ENCODE data around the gene SLC26A9.

SLC26A9 gene

DNA sequence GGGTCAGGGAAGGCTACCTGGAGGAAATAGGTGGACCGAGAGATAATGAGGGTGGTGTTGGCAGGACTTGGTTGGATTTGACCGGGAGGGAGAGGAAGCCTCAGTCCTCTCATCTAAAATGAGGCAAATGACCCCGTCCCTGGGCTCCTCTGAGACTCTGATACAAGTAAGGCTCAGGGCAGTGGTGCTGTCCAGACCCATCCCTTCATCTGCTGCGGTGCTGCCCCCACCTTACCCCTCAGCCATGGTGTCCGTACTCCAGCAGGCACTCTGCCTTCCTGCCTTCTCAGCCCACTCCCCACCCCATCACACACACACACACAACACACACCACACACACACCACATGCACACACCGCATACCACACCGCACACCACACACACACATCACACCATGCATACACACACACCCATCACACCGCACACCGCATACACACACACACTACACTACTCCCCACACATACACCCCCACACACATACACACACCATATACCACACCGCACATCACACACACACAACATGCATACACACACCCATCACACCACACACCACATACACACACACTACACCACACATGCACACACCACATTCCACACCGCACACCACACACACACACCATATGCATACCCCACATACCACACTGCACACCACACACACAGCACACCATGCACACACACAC is 29.4 kb upstream of the SLC26A9 start:
- DNase-seq (ENCODE audit: low spot score), result no peak

DNA sequence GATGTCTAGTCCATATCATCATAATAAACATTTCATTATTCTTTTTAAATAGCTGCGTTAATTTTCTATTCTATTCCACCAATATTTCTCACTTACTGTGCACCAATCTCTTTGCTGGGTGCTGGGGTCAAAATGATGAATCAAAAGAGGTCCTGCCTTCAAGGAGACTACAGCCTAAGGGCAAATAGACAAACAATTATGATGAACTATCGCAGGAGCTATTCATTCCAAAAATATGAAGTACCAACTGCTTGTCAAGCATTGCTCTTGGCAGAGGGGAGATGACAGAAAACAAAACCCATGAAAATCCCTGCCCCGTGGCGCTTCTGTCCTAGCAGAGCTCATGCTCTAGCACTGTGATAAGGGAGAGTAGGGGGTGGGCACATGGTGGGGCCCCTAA is 28.8 kb upstream of the SLC26A9 start:
- no peak for DNase-seq (ENCODE audit: low spot score)

DNA sequence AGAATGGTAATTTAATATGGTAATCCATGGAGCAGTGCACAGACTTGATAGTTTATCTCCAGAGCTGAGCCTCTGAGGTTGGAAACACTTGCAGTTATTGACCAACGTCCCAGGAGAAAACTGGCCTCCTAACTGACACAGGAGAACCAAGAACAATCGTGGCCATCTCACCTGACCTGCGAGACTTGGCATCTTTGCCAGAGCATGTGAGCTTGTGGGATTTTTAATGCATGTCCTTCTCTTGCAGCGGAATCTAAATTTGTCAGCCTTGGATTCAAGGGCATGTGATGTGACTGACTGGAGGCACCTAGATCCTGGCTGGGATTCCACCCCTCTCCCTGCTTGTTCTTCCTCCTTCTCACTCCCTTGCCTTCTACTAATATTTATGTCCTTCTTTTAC is 27.8 kb upstream of the SLC26A9 start:
- no peak for DNase-seq (ENCODE audit: low spot score)

DNA sequence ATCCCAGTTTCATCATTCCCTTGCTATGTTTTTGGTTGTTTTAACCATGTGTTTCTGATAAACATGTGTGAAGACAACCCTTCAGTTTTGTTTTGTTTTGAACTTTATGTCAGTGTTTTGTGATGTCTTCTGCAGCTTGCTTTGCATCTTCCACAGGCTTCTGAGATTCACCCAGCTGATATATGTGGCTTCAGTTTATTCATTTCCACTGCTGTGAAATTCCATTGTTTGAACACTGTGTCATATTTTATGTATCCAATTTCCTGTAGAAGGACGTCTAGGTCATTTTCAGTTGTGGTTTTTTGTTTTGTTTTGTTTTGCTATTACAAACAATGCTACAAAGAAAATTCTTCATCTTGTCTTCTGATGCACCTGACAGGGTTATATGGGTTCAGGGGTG is 27.2 kb upstream of the SLC26A9 start:
- DNase-seq (ENCODE audit: low spot score), result no peak

DNA sequence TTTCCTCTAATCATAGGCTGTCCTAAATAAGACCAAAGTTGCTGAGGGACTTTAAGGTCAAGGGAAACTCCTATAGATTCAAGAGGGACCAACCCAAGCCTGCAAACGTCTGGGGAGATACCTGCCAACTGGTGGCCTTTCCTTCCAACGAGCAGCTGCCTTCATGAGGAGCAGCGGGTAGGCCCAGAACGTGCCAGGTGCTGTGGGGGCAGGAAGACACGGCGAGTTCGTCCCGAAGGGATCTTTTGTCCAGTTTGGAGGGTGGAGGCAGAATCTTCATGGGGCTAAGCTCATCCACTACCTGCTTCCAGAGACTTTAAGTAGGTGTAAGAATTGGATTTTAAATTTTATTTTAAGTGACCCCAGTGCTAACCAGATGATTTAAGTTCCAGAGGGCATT is 26.0 kb upstream of the SLC26A9 start:
- DNase-seq (ENCODE audit: low spot score), result no peak

DNA sequence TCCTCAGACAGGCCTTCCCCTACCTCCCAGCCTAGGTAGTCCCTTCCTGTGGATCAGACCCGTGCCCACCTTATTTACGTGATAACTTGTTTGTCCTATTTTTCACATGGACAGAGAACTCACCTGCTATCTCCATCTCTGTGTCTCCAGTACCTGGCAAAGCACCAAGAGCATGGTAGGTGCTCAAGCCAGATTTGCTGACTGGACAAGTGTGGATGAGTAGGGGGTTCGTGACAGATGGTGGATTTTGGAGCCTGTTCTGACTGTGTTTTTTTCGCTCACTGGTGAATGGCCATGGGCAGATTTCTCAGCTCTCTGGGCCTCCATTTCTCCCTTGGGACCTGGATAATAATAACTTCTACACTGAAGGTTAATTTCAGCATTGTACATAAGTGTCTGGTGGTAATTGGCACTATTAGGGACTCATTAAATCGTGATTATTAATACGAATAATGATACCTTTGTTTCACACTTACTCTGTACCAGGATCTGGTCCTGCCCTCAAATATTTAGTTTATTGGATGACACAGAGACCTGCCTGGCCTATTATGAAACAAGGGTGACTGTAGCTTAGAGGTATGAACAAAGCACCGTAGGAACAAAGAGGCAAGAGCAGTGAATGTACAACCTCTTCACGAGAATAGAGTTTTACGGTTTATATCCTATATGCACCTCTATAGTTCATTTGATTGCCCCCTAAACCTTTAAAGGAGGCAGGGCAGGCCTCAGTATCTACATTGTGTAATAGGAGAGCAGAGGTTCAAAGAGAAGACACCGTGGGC is 24.5 kb upstream of the SLC26A9 start:
- DNase-seq (ENCODE audit: low spot score), result no peak

DNA sequence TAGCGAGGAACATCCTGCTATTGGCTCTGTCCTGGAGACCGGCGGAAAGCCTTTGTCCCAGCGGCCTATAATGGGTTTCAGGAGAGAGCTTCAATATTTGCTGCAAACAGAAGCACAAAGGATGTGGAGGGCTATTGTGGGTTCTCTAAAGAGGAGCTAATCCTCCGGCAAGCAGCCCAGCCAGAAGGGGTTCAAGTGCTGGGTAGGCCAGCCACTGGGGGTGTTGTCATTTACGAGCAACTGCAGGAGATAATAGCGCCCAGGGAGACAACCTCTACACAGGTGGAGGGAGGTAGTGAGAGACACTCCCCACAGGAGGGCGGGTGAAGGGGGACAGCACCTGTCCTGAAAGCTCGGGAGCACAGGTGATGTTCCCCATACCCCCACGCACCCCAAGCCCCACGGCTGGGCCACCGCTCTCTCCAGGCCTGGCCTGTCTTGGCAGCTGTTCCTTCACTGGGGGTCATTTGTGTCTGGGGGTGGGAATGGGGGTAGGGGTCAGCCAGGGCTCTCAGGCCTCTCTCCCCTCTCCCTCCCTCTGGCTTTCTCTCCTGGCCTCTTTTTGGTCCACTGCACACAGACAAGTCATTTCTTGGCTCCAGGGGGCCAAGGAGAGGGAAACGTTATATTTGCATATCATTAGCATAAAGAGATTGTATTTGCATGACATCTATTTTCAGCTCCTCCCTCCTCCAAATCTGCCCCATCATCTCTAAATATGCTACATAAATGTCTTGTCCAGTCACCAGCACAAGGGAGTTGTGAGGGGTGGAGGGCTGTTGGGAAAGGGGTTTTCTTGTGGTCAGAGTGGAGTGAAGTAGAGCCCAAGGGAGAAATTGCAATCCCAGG is 22.0 kb upstream of the SLC26A9 start:
- no peak for DNase-seq (ENCODE audit: low spot score)

DNA sequence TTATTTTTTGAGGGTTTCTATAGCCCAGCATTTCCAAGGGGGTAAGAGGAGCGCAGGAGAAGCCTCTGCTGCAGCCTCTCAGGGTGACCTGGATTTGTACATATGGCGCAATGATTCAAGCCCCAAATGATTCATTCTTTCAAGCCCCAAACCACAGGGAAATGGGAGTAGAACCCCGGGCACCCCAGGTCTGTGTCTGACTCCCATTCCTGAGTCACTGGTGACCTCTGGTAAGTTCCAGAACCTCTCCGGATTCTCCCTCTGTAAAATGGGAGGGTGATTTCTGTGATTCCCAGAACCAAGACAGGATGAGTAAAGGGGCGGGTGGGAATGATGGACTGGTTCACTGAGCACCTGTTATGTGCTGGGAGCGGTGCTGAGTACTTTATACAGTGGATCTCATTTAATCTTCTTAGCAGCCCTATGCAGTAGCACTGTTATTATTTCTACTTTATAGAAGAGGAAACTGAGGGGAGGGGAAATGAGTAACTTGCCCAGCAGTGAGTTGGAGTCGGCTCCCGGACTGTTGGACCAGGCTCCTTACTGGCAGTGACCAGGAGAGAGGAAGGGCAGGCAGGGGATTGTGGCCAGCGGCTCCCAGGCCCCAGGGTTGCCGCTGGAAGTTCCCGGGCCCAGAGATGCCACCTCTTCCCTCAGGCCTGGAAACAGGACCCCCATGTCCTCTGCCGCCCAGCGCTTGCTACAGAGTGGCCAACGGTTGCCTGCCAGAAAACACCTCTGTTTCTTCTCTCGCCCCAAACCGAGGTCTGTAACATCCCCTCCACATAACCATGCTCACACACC is 20.3 kb upstream of the SLC26A9 start:
- DNase-seq (ENCODE audit: low spot score), result no peak

DNA sequence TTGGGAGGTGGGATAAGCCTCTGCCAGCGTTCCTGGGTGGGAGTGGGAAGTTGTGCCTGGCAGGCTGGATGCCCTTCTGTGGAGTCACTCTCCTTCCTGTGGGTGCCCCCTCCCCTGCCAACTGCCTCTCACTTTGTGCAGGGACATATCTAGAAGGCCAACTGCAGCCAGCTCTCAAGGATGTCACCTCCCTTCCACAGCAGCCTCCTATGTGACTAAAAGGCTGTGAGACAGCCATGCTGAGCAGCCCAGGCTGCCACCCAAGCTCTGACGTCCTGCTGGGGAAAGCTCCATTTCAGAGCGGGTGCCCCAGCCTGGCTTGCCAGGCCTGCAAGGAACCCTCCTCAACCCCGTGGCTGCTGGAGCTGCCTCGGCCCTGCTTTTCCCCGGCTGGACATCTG is 19.6 kb upstream of the SLC26A9 start:
- DNase-seq (ENCODE audit: low spot score), result no peak

DNA sequence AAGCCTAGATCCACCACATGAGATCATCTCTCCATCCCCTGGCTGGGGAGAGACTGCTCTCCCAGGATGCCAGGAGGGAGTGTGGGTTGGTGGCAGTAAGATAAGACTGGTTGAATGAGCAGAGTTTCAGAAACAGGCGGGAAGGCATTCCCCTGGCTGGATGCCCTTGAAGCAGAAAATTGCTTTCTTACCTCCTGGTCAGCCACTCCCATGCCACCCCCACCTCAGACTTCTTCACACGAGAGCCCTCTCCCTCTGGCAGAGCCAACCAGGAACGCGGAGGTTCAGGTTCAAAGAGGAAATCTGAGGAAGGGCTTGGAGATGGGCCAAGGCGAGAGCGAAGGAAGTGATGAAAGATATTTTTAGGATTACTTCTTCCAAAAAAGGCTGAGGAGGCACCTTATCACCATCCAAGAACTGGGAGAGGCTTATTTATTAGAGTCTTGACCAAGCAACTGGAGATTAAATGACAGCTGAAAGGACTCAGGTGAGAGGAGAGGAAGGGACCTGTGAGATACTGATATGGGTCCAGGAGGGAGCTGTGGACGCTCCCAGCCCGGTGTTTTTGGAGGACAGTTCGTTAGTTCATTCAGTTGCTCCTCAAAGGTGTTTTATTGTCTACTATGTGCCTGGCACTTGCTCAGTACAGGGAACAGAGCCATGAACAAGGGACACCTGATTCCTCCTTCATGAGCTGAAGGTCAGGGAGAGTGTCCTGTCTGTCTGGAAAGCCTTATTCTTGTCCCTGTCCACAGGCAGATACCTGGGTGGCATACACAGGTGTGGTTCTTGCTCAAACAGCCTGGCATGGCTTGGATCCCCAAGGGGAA is 18.9 kb upstream of the SLC26A9 start:
- DNase-seq (ENCODE audit: low spot score), result no peak

DNA sequence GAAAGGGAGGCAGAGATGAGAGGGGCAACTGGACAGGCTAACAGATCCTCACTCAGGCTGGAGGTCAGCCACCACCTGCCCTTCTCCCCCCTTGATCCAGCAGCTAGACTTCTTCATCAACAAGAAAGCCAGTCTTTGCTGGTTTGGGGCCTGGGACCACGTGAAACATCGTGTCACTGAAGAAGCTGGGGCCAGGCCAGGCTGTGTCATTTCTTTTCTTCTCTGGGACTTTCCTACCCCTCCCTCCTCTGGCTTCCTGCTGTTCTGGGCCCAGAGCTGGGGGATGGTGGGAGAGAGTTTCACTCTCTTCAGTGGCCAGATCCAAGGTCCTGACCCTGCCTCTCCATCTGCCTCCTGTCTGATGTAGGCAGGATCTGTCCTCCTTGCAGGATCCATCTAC is 18.1 kb upstream of the SLC26A9 start:
- DNase-seq (ENCODE audit: low spot score), result no peak

DNA sequence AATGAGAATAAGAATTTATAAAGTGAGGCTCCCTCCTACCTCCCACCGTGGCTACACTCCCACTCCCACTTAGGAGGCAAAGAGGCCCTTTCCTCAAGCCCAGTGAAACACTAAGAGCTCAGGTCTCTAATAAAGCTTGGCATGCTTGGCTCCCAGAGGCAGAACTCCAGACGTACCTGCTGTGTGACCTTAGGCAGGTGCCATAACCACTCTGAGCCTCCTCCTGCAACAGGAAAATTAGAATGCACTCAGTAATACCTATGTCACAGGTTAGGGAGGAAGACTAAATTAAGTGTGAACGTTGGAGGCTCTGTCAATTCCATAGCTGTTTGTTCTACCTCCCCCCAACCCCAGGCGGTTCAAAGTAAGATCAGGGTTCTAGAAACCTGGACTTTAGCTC is 16.5 kb upstream of the SLC26A9 start:
- no peak for DNase-seq (ENCODE audit: low spot score)

DNA sequence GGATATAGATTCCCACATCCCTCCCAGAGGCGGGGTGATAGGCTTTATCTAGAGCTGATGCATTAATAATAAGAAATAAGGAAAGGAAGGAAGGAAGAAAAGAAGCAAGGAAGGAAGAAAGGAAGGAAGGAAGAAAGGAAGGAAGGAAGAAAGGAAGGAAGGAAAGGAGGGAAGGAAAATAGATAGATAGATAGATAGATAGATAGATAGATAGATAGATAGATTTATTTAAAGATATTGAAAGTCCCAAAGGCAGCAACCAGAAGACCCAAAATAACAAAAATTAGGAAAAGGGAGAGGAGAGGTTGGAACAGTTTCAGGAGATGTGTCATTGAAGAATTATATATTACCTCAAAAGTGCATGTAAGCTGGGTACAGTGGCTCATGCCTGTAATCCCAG is 12.2 kb upstream of the SLC26A9 start:
- DNase-seq (ENCODE audit: low spot score), result no peak

DNA sequence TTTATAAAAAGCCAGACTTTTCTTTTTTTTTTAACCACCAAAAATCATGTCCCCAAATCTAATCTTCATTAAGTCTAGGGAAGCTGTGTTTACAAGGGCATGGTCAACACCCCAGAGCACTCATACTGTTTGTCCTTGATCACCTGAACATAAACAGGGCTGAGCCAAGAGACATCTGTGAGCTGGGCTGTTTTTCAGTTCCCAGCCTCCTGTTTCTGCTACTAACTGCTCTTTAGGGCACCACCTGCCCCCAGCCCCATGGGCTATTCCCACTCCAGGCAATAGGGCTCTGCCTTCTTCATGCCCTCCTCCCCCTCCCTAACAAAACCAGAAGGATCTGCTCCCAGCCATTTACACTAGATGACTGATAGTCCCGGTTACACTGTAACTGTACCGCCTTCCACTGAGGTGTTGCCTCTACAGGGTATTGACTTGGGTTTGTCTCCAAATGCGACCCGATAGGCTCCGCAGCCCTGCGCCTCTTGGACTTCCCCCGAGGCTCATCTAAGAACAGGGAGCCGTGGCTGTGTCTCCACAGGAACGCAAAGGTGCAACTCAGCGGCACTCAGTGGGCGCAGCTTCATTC is 11.7 kb upstream of the SLC26A9 start:
- no peak for DNase-seq (ENCODE audit: low spot score)

DNA sequence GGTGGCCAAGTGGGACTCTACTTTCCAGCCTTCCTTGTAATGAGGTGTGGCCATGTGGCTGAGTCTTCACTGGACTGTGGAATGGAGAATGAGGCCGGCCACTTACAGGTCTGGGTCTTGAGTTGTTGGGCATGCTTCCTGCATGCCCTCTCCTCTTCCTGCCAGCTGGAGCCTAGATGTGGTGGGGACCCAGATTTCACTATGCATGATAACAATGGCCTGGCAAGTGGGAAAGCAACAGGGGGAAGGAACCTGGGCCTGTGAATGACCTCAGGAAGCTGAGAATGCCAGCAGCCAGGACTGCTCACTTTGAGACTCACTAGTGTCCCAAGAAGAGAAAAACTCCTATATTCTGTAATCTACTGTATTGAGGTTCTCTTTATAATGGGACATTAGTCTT is 8.5 kb upstream of the SLC26A9 start:
- DNase-seq (ENCODE audit: low spot score), result no peak

DNA sequence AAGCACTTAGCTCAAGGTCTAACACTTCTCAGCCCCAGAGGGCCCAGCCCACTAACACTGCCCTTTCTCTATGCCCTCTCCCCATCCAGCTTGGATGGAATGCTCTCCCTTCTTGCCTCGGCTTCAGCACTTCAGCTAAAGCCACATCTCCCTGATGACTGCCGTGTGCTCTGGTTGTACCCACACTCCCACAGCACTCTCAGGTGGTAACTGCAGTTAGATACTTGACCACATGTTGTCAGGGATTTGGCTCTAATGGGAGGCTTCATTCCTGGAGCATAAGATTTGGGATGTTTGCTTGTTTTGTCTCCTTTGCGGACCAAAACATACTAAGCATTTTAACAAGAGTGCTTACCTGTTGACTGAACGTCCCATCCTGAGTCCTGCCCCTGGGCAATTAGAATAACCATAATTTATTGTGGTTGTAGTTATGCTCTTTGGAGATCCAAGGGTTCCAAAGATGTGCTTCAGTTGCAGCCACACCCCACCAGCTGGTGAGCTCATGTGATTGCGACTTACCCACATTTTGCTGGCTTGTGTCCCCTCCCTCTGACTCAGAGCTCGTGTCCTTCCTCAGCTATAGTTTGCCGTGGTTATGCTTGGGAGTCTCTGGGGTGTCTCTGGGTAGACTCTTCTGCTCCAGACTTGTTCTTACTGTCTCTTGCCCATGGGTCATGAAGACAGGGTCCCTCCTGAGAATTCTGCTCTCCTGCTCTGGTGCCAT is 7.7 kb upstream of the SLC26A9 start:
- DNase-seq (ENCODE audit: low spot score), result no peak

DNA sequence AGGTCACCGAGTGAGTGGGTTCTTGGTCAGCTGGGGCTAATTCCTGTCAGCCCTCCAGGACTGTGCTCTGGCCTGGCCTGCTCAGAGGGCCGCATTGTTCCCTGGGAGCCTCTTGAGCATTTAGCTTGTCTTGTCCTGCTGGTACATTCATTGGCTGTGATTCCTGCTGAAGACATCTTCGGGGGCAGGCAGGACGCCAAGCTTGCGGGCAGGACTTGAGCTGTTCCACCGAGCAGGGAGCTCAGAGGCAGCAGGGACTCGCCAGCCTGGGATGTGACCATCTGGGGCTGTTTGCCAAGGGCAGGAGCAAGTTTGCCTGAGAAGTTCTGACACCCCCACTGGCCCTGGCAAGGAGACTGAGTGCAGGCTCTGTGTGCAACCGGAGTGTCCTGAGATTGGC is 7.0 kb upstream of the SLC26A9 start:
- DNase-seq (ENCODE audit: low spot score), result no peak

DNA sequence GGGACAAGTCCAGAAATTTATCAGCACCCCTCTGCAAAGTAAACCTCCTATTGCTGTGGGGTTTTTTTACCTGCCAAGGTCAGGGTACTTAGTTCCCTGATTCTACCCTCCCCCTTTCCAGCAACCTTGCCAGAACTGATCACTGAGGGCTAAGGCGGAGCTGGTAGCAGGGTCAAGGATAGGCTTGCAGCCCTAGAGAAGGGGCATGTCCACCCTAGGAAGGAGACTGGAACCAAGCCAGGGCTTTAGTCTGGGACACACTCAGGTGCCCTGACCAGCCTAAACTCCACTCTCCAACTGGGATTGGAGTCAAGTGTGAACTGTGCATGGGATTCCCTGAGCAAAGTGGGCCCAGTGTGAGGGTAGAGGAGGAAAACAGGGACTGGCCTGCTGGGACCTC is 6.5 kb upstream of the SLC26A9 start:
- DNase-seq (ENCODE audit: low spot score), result no peak

DNA sequence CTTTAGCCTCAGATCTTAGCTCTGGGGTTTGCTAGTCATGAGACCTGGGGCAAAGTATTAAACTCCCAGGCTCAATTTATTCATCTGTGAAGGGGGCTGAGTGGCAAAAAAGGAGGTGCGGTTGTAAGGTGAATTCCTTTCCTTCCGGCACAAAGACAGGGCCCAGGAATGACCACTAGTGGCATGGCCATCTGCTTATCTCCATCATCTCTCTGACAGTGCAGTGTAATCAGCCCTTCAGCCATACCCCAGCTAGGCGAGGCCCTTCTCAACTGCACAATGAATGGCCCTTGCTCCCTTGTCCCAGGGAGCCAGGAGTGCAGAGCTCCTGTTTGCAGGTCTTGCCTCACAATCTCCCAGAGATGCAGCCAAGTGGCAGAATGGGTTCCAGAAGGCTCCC is 5.6 kb upstream of the SLC26A9 start:
- DNase-seq (ENCODE audit: low spot score), result no peak

DNA sequence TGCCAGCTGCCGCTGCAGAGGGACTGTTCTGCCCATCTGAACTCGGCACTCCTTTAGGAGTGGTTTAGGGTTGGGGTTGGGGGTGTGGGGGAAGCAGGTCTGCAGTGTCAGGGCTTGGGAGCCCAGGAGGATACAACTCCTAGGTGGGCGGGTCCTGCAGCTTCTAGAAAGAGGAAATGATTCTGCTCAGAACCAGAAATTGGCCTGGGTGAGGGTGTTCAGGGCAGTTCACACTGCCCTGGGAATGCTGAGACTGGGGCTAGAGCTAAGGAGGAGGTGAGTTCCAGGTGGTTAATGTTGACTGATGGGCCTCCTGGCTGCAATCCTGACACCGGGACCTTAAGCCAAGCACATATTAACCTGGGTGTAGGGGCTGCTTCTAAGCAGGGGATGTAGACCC is 4.8 kb upstream of the SLC26A9 start:
- no peak for DNase-seq (ENCODE audit: low spot score)

Data from CD4-positive, alpha-beta T cell treated with Interleukin-2 at 100 ng/mL for 4 hours (primary cell).